Mesendoderm (in vitro differentiated cells): ENCODE measurements around the gene RYR3.

Experiments
- DNase-seq: peaks from one replicate; pipeline ENCODE4 v3.0.0; 2013
- H2AK5ac ChIP-seq: 2 replicates; pipeline ENCODE4 v1.6.1; 2013; ENCODE audit warnings: low read length, inconsistent platforms
- H2BK120ac ChIP-seq: 2 replicates; pipeline ENCODE4 v1.6.1; 2013; ENCODE audit warnings: low read depth, mild to moderate bottlenecking, low read length, moderate library complexity, mixed read lengths
- H2BK15ac ChIP-seq: replicated peaks from 2 replicates; pipeline ENCODE4 v1.6.1; 2013; ENCODE audit warnings: low read depth, mild to moderate bottlenecking, moderate library complexity
- H2BK5ac ChIP-seq: 2 replicates; pipeline ENCODE4 v1.6.1; 2013; ENCODE audit warnings: low read length, inconsistent platforms
- H3K18ac ChIP-seq: 2 replicates; pipeline ENCODE4 v1.6.1; 2013; ENCODE audit warnings: mild to moderate bottlenecking, low read length, mixed read lengths
- H3K23ac ChIP-seq: one replicate; pipeline ENCODE4 v1.6.1; 2013; ENCODE audit warnings: low read length
- H3K27ac ChIP-seq: 2 replicates; pipeline ENCODE4 v1.5.1; 2013; ENCODE audit warnings: low read depth, mild to moderate bottlenecking, inconsistent platforms, low read length, moderate library complexity
- H3K27me3 ChIP-seq: 2 replicates; pipeline ENCODE4 v1.6.1; 2013; ENCODE audit warnings: low read length, control low read depth, mild to moderate bottlenecking, inconsistent platforms; ENCODE audit not compliant: insufficient read depth, poor library complexity
- H3K36me3 ChIP-seq: 2 replicates; pipeline ENCODE4 v1.6.1; 2013; ENCODE audit warnings: low read length, inconsistent platforms; ENCODE audit not compliant: control insufficient read depth, insufficient read depth
- H3K4ac ChIP-seq: one replicate; pipeline ENCODE4 v1.6.1; 2013; ENCODE audit warnings: low read depth, mild to moderate bottlenecking, low read length, moderate library complexity
- H3K4me1 ChIP-seq: 2 replicates; pipeline ENCODE4 v1.6.1; 2013; ENCODE audit warnings: low read depth, low read length, inconsistent platforms; ENCODE audit not compliant: control insufficient read depth
- H3K4me2 ChIP-seq: 2 replicates; pipeline ENCODE4 v1.6.1; 2013; ENCODE audit warnings: low read length
- H3K4me3 ChIP-seq: 2 replicates; pipeline ENCODE4 v1.5.1; 2013; ENCODE audit warnings: mild to moderate bottlenecking, low read length
- H3K56ac ChIP-seq: one replicate; pipeline ENCODE4 v1.6.1; 2013; ENCODE audit warnings: low read length
- H3K79me1 ChIP-seq: 2 replicates; pipeline ENCODE4 v1.6.1; 2013; ENCODE audit warnings: low read length, inconsistent platforms
- H3K79me2 ChIP-seq: 2 replicates; pipeline ENCODE4 v1.6.1; 2013; ENCODE audit warnings: mild to moderate bottlenecking, low read length; ENCODE audit not compliant: control insufficient read depth, insufficient read depth
- H3K9ac ChIP-seq: 2 replicates; pipeline ENCODE4 v1.6.1; 2013; ENCODE audit warnings: low read length, inconsistent platforms
- H4K5ac ChIP-seq: one replicate; pipeline ENCODE4 v1.6.1; 2013; ENCODE audit warnings: low read length
- H4K8ac ChIP-seq: one replicate; pipeline ENCODE4 v1.6.1; 2013; ENCODE audit warnings: low read depth, mild to moderate bottlenecking, control low read depth, low read length, moderate library complexity
- WGBS: extraction: QIAGEN DNeasy Blood & Tissue Kit; methylation state at CpG from one replicate; pipeline ENCODE4 v1.1.7; 2013; ENCODE audit warnings: low lambda C conversion rate, missing lambda C conversion rate; ENCODE audit not compliant: insufficient coverage; ENCODE audit errors: extremely low coverage; 5-methylcytosine and 5-hydroxymethylcytosine counted together

Gene RYR3

DNA sequence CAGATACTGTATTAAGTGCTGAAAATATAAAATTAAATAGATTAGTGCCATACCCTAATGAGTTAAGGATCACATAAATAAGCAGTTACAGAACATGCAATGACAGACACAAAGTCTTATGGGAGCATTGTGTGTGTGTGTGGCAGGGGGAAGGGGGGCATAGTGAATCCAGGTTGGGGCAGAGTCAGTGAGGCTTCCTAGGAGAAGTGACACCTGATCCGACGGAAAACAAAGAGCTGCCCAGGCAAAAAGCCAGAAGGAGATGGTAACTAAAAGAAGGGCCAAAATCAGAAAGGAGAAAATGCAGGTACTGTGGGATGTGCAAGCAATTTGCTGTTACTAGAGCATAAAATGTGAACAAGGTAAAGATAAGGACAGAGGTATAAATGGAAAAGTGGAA is 577.4 kb downstream of the RYR3 start:
- no peak overlapping the region for H3K4ac ChIP-seq
- H3K18ac ChIP-seq = no peak overlapping the region
- no peak overlapping the region for H2AK5ac ChIP-seq
- no peaks in the 10 kb centered on the region for H3K36me3 ChIP-seq
- no peak overlapping the region for H4K5ac ChIP-seq
- H3K9ac ChIP-seq = no peak overlapping the region
- no peak for DNase-seq
- no peak overlapping the region for H3K4me3 ChIP-seq
- no peaks in the 10 kb centered on the region for H3K4me1 ChIP-seq
- no peak overlapping the region for H3K56ac ChIP-seq
- no peak overlapping the region for H3K4me2 ChIP-seq
- no peak overlapping the region for H2BK120ac ChIP-seq
- no peaks in the 10 kb centered on the region for H3K79me1 ChIP-seq
- H2BK15ac ChIP-seq = no peak overlapping the region
- no peak overlapping the region for H4K8ac ChIP-seq
- WGBS = no CpG with 5 or more reads among the region's 2 CpGs
- no peak overlapping the region for H3K27ac ChIP-seq
- H3K79me2 ChIP-seq = no peaks in the 10 kb centered on the region
- no peaks in the 10 kb centered on the region for H3K27me3 ChIP-seq
- no peak overlapping the region for H2BK5ac ChIP-seq
- no peak overlapping the region for H3K23ac ChIP-seq

- no peak overlapping the region for H3K56ac ChIP-seq
- no peak overlapping the region for H3K4ac ChIP-seq
- no peak overlapping the region for H3K27ac ChIP-seq
- no peak overlapping the region for H4K8ac ChIP-seq
- H2BK5ac ChIP-seq = no peak overlapping the region
- no peaks in the 10 kb centered on the region for H3K4me1 ChIP-seq
- H3K36me3 ChIP-seq = no peaks in the 10 kb centered on the region
- no peak overlapping the region for H3K18ac ChIP-seq
- no peak overlapping the region for H2AK5ac ChIP-seq
- no peak overlapping the region for H4K5ac ChIP-seq
- H3K27me3 ChIP-seq = no peaks in the 10 kb centered on the region
- no peak overlapping the region for H2BK120ac ChIP-seq
- H3K4me3 ChIP-seq = no peak overlapping the region
- no peak overlapping the region for H3K4me2 ChIP-seq
- no peaks in the 10 kb centered on the region for H3K79me1 ChIP-seq
- no peak overlapping the region for H2BK15ac ChIP-seq
- H3K23ac ChIP-seq = no peak overlapping the region
- WGBS = no CpG with 5 or more reads among the region's 6 CpGs
- H3K9ac ChIP-seq = no peak overlapping the region
- no peak for DNase-seq
- H3K79me2 ChIP-seq = no peaks in the 10 kb centered on the region
These were observed 583.4 kb downstream of the RYR3 start for GRCh38 chr15:33894193-33894592.

GRCh38 chr15:33902043-33902442 is 591.3 kb downstream of the RYR3 start:
- H3K4me2 ChIP-seq = no peak overlapping the region
- no peak overlapping the region for H4K8ac ChIP-seq
- WGBS = no CpG with 5 or more reads among the region's 1 CpG
- H4K5ac ChIP-seq = no peak overlapping the region
- no peak overlapping the region for H3K18ac ChIP-seq
- no peak overlapping the region for H3K4ac ChIP-seq
- no peaks in the 10 kb centered on the region for H3K79me1 ChIP-seq
- no peak overlapping the region for H2BK120ac ChIP-seq
- H3K56ac ChIP-seq = no peak overlapping the region
- H3K27ac ChIP-seq = no peak overlapping the region
- DNase-seq = no peak
- no peaks in the 10 kb centered on the region for H3K27me3 ChIP-seq
- no peak overlapping the region for H2BK5ac ChIP-seq
- no peak overlapping the region for H2BK15ac ChIP-seq
- H3K23ac ChIP-seq = no peak overlapping the region
- H3K36me3 ChIP-seq = no peaks in the 10 kb centered on the region
- no peaks in the 10 kb centered on the region for H3K79me2 ChIP-seq
- H3K4me1 ChIP-seq = no peaks in the 10 kb centered on the region
- H2AK5ac ChIP-seq = no peak overlapping the region
- H3K4me3 ChIP-seq = no peak overlapping the region
- no peak overlapping the region for H3K9ac ChIP-seq

GRCh38 chr15:33903661-33904060 is 592.9 kb downstream of the RYR3 start:
- H3K4ac ChIP-seq = no peak overlapping the region
- no peak overlapping the region for H3K9ac ChIP-seq
- H2AK5ac ChIP-seq = no peak overlapping the region
- H3K27me3 ChIP-seq = no peaks in the 10 kb centered on the region
- no peak overlapping the region for H3K27ac ChIP-seq
- H3K79me1 ChIP-seq = no peaks in the 10 kb centered on the region
- H3K4me1 ChIP-seq = no peaks in the 10 kb centered on the region
- H4K8ac ChIP-seq = no peak overlapping the region
- no peak overlapping the region for H3K23ac ChIP-seq
- no peaks in the 10 kb centered on the region for H3K79me2 ChIP-seq
- WGBS = no CpG with 5 or more reads among the region's 2 CpGs
- no peak overlapping the region for H2BK5ac ChIP-seq
- H3K56ac ChIP-seq = no peak overlapping the region
- no peak overlapping the region for H3K4me3 ChIP-seq
- H3K18ac ChIP-seq = no peak overlapping the region
- no peak for DNase-seq
- no peaks in the 10 kb centered on the region for H3K36me3 ChIP-seq
- H3K4me2 ChIP-seq = no peak overlapping the region
- no peak overlapping the region for H4K5ac ChIP-seq
- no peak overlapping the region for H2BK120ac ChIP-seq
- H2BK15ac ChIP-seq = no peak overlapping the region

DNA sequence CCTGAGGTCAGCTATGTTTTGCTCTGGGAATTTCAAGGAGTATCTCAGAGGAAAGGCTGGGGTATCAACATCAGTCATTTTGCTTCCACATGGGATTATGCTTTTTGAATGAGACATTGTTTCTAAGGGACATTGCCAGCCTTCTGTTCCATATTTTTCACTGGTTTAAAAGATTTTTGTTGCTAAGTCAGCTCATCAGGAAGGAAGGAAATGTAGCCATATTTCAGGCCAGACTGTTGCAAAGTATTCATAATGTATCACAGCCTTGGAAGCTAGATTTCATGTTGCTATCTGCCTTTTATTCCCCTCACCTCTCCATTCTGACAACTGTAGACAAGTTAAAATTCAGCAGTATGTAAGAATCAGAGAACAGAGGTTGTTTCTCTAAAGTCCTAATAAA is 596.6 kb downstream of the RYR3 start:
- Histone ChIP-seq H3K4ac (no peak overlapping the region), H3K18ac (no peak overlapping the region), H3K4me3 (no peak overlapping the region), H4K8ac (no peak overlapping the region), H3K79me2 (no peaks in the 10 kb centered on the region), H3K23ac (no peak overlapping the region), H2BK5ac (no peak overlapping the region), H2BK15ac (no peak overlapping the region), H3K79me1 (no peaks in the 10 kb centered on the region), H3K27me3 (no peaks in the 10 kb centered on the region), H3K36me3 (no peaks in the 10 kb centered on the region), H3K27ac (no peak overlapping the region), H3K4me1 (no peaks in the 10 kb centered on the region), H3K4me2 (no peak overlapping the region), H3K56ac (no peak overlapping the region), H2BK120ac (no peak overlapping the region), H2AK5ac (no peak overlapping the region), H3K9ac (no peak overlapping the region), H4K5ac (no peak overlapping the region)
- no peak for DNase-seq

- no peaks in the 10 kb centered on the region for H3K79me1 ChIP-seq
- H3K9ac ChIP-seq = no peak overlapping the region
- no peak overlapping the region for H3K18ac ChIP-seq
- DNase-seq = no peak
- no peak overlapping the region for H3K4ac ChIP-seq
- H4K8ac ChIP-seq = no peak overlapping the region
- H3K27ac ChIP-seq = no peak overlapping the region
- H3K4me3 ChIP-seq = no peak overlapping the region
- H3K4me2 ChIP-seq = no peak overlapping the region
- WGBS = no CpG with 5 or more reads among the region's 3 CpGs
- no peak overlapping the region for H4K5ac ChIP-seq
- no peak overlapping the region for H2BK5ac ChIP-seq
- H3K4me1 ChIP-seq = no peaks in the 10 kb centered on the region
- H3K23ac ChIP-seq = no peak overlapping the region
- no peak overlapping the region for H2BK15ac ChIP-seq
- no peaks in the 10 kb centered on the region for H3K79me2 ChIP-seq
- no peak overlapping the region for H2BK120ac ChIP-seq
- no peaks in the 10 kb centered on the region for H3K27me3 ChIP-seq
- H3K56ac ChIP-seq = no peak overlapping the region
- no peaks in the 10 kb centered on the region for H3K36me3 ChIP-seq
- no peak overlapping the region for H2AK5ac ChIP-seq
These were observed 597.6 kb downstream of the RYR3 start for GRCh38 chr15:33908406-33908805.
